ENCODE results near the gene VCL. TPM values are rescaled to one million over a fixed set of nuclear protein-coding genes. Genes with fewer than 3 reads are reported as not detected.

The VCL gene
- total RNA-seq: 106 and 117 TPM in 2 replicates

DNA sequence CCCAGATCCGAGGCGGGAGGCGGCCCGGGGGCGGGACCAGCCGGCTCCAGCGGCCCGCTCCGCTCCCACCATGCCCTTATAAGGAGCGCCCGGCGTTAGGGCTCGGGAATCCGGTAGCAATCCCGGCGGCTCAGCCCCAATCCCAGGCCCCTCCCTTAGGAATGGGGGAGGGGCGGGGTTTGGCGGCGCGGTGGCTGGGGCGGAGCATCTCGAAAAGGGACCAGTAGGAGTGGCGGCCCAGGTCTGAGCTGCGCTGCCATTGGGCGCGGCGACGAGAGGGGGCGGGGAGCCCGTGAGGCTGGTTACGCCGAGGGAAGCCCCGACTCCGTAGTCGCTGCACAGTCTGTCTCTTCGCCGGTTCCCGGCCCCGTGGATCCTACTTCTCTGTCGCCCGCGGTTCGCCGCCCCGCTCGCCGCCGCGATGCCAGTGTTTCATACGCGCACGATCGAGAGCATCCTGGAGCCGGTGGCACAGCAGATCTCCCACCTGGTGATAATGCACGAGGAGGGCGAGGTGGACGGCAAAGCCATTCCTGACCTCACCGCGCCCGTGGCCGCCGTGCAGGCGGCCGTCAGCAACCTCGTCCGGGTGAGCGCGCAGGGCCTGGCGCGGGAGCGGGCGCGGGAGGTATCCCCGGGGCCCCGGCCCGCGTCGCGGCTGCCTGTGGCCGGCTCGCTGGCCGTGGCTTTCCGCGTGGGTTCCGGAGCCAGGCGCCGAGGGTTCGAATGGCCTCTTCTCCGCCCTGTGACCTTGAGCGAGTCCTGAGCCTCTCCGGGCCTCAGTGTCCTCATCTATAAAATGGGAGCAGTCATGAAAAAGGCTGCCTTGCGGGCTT, at the start of gene VCL:
Gene VCL, plus strand, starts transcription at position 330 of the 836 bp plus-strand sequence. Its CDS starts 92 bp downstream, at position 422.

DNA sequence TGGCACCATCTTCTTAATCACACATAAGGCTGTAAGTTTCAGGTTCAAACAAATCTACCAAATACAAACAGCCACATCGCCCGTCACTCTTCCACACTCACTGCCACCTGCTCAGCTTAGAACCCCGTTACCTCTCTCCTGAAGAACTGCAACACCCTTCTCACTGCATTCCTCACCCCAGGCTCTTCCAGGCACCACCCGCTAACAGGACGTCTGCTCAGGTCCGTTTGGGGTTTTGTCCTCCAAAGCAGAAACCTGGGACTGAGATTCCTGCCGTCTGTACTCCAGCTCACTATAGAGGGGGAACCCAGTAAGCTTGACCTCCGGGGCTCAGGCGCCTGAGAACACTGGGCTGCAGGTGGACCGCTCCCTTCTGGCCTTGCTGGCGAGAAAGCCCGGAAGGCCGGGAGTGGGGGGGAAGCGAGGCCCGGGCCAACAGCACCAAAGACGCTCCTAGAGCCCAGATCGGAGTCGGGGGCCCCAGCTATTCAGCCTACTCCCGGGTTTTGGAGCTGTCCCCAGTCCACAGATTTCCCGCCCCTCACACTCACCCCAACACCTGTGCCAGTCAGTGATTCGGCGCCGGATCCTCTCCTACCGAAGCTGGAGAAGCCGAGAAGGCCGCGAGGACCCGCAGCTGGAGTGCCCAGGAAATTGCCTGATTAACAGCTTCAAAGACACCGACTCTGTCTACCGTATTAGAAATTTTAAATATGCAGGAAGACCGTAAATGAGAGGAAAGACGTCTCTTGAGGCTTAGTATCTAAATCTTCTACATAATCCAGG, 152.5 kb downstream of the VCL start, which contains the start of gene AP3M1:
Gene AP3M1, minus strand, starts transcription at position 625 of the 786 bp plus-strand sequence. CDS start 12,449 bp downstream, outside the sequence.

DNA sequence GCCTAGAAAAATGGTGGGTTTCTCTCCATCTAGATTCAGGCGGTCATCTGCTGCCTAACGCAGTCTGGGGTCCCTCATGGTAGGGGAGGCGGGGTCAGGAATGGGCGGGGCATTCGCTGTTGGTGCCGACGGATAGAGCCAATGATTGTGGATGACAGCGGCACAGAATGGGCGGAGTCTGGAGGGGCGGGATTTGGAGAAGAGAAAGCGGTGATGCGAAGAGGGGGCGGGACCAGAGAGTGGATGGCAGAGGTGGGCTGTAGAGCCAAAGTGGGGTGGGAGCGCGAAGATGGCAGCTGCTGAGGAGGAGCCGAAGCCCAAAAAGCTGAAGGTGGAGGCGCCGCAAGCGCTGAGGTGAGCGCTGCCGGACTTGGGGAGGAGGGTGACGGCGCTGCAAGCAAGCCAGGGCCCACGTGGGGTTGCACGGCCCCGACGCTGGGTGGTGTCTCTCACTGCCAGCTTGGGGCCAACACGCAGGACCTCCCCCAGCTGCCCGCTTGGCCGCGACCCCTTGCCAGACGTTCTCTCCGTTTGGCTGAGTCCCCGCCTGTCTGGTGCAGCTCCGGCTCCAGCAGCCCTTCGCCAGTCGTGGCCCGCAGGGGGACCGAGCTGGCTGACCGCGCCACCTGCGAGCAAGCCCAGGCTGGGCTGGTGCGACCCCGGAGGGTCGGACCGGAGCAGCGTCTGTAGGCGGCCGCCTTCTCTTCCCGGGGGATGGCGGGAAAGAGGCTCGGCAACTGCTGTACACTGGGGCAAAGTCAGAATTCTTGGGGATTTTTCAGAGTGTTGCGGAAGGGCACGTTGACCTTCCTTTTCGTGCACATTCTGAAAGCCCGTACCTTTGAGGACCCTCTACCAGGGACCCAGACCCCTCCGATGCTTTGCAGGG, 153.3 kb downstream of the VCL start, which contains the start of gene ADK:
Gene ADK, plus strand, starts transcription at position 232 of the 889 bp plus-strand sequence. Its CDS starts 58 bp downstream, at position 290.

Other genes starting within 250 kb of the VCL start
- gene CHCHD1, start 216.1 kb upstream of the VCL start, total RNA-seq: 40.7 and 47.4 TPM in 2 replicates
- 40.1 and 45.7 TPM in 2 replicates for gene ZSWIM8, start 212.5 kb upstream of the VCL start, total RNA-seq
- gene NDST2, start 186.5 kb upstream of the VCL start, total RNA-seq: 13.1 and 21.9 TPM in 2 replicates
- 12.8 and 17.2 TPM in 2 replicates for gene CAMK2G, start 123.6 kb upstream of the VCL start, total RNA-seq
- gene PLAU, start 87.0 kb upstream of the VCL start, total RNA-seq: 54.8 and 56.8 TPM in 2 replicates
- 24.0 and 26.0 TPM in 2 replicates for gene AP3M1, start 152.7 kb downstream of the VCL start, total RNA-seq
- 32.3 and 32.6 TPM in 2 replicates for gene ADK, start 153.1 kb downstream of the VCL start, total RNA-seq